B cell (primary cell): Measurements from ENCODE around the gene ATP2B3. TPM values are rescaled to one million over a fixed set of nuclear protein-coding genes. Genes with fewer than 3 reads are reported as not detected.

Source experiments
- ATAC-seq: fragments of 200-7000 bp; cut with Tn5 transposase; one replicate; pipeline ENCODE4 v1.10.0; 2021; ENCODE audit warnings: low read depth, mild to moderate bottlenecking, moderate number of reproducible peaks, moderate library complexity
- CTCF ChIA-PET: fragments of 350-600 bp; sonication (Branson Sonifier 250); formaldehyde crosslinking; loops from one replicate; lab custom pipeline; 2021; ENCODE audit warnings: antibody characterized with exemption, inconsistent platforms; lab: Charles Lee
- POLR2A ChIA-PET: fragments of 350-600 bp; sonication (Branson Sonifier 250); formaldehyde crosslinking; loops from one replicate; lab custom pipeline; 2021; ENCODE audit warnings: antibody characterized with exemption; lab: Charles Lee
- DNase-seq: peaks from one replicate; pipeline ENCODE4 v3.0.0; 2013
- H2AFZ ChIP-seq: 2 replicates; pipeline ENCODE4 v1.6.1; 2012; ENCODE audit warnings: mild to moderate bottlenecking, low read depth, low read length; ENCODE audit not compliant: insufficient read depth, poor library complexity, severe bottlenecking
- H3K27ac ChIP-seq, 2 donors: 1 replicate in 1 of 2; 2 replicates in 1 of 2; pipeline ENCODE4 v1.5.1; 2012 to 2013; ENCODE audit warnings: low read length in 2 of 2, mild to moderate bottlenecking in 2 of 2, moderate library complexity in 1 of 2
- H3K27me3 ChIP-seq, 4 experiments: fragments of 200-600 bp in 1 of 4; sonication (generic) in 1 of 4; replicated peaks in 1 of 4; 1 replicate in 2 of 4; 2 replicates in 2 of 4; pipeline versions ENCODE4 v1.6.1 to v1.7.0; 2013 to 2016; ENCODE audit warnings: low read length in 3 of 4, mild to moderate bottlenecking in 2 of 4, mixed read lengths in 1 of 4, moderate library complexity in 1 of 4; ENCODE audit not compliant: insufficient read depth in 4 of 4, control insufficient read depth in 3 of 4; ENCODE audit errors: control extremely low read depth in 1 of 4
- H3K36me3 ChIP-seq, 2 experiments: replicated peaks in 1 of 2; 1 replicate in 1 of 2; 2 replicates in 1 of 2; pipeline versions ENCODE4 v1.6.1 to v1.7.1; 2013; ENCODE audit warnings: low read length in 1 of 2; ENCODE audit not compliant: insufficient read depth in 2 of 2, control insufficient read depth in 1 of 2; ENCODE audit errors: control extremely low read depth in 1 of 2, extremely low read depth in 1 of 2
- H3K4me1 ChIP-seq, 2 donors: fragments of 200-600 bp in 1 of 2; sonication (generic) in 1 of 2; 1 replicate in 1 of 2; 2 replicates in 1 of 2; pipeline versions ENCODE4 v1.5.1 to v1.6.1; 2013 to 2017; ENCODE audit warnings: low read length in 2 of 2; ENCODE audit not compliant: control insufficient read depth in 2 of 2, insufficient read depth in 2 of 2
- H3K4me2 ChIP-seq: replicated peaks from 2 replicates; pipeline ENCODE3; 2012; ENCODE audit warnings: mild to moderate bottlenecking, low read depth, low read length; ENCODE audit not compliant: poor library complexity, severe bottlenecking
- H3K4me3 ChIP-seq, 5 experiments: fragments of 200-600 bp in 1 of 5; sonication (generic) in 1 of 5; 1 replicate in 3 of 5; 2 replicates in 2 of 5; pipeline versions ENCODE4 v1.5.1 to v1.7.0; 2011 to 2016; ENCODE audit warnings: low read length in 4 of 5, mild to moderate bottlenecking in 4 of 5, low read depth in 2 of 5, control low read depth in 1 of 5, moderate library complexity in 1 of 5; ENCODE audit not compliant: insufficient read depth in 1 of 5; ENCODE audit errors: control extremely low read depth in 1 of 5, extremely low read depth in 1 of 5
- H3K79me2 ChIP-seq: fragments of 200-600 bp; sonication (generic); one replicate; pipeline ENCODE4 v1.6.0; 2016; ENCODE audit warnings: low read length; ENCODE audit not compliant: control insufficient read depth, insufficient read depth
- H3K9ac ChIP-seq: fragments of 200-600 bp; sonication (generic); 2 replicates; pipeline ENCODE4 v1.6.1; 2017; ENCODE audit warnings: mild to moderate bottlenecking, low read length, moderate library complexity
- H3K9me3 ChIP-seq, 3 donors: one replicate each; pipeline versions ENCODE4 v1.6.1 to v1.7.1; 2013; ENCODE audit warnings: low read length in 2 of 3; ENCODE audit not compliant: control insufficient read depth in 2 of 3, insufficient read depth in 1 of 3; ENCODE audit errors: control extremely low read depth in 1 of 3
- H4K20me1 ChIP-seq: 2 replicates; pipeline ENCODE4 v1.6.0; 2012; ENCODE audit warnings: mild to moderate bottlenecking, low read length; ENCODE audit not compliant: insufficient read depth, control insufficient read depth, poor library complexity, severe bottlenecking
- H3K27ac Mint-ChIP-seq: one replicate; pipeline ENCODE4 v1.8.0; 2021; ENCODE audit warnings: mixed read lengths
- H3K27me3 Mint-ChIP-seq: one replicate; pipeline ENCODE4 v1.8.0; 2021; ENCODE audit warnings: mixed read lengths
- H3K4me1 Mint-ChIP-seq: one replicate; pipeline ENCODE4 v1.8.0; 2021; ENCODE audit warnings: mixed read lengths
- H3K4me3 Mint-ChIP-seq: one replicate; pipeline ENCODE4 v1.8.0; 2021; ENCODE audit warnings: mixed read lengths
- H3K9me3 Mint-ChIP-seq: one replicate; pipeline ENCODE4 v1.8.0; 2022; ENCODE audit warnings: mixed read lengths; ENCODE audit not compliant: insufficient read depth
- EZH2 ChIP-seq: IDR thresholded peaks from 2 replicates; pipeline ENCODE4 v1.6.1; 2012; ENCODE audit warnings: borderline replicate concordance, low read depth, mild to moderate bottlenecking, moderate library complexity, low read length; ENCODE audit not compliant: insufficient read depth, poor library complexity, severe bottlenecking
- WGBS: methylation state at CpG from one replicate; pipeline ENCODE4 v1.1.5; 2013; ENCODE audit warnings: missing lambda C conversion rate; ENCODE audit not compliant: insufficient coverage; 5-methylcytosine and 5-hydroxymethylcytosine counted together
- intact Hi-C: fragments of 100-400 bp; cut with micrococcal nuclease; formaldehyde crosslinking; loops from one replicate; pipeline ENCODE4 v1.10.0; 2022
- polyA plus RNA-seq: library from polyadenylated mRNA; depleted of rRNA; stranded (reverse); fragments of >200 nt; gene quantifications from 2 replicates; pipeline ENCODE4 v1.2.3, GENCODE V29; 2012
- total RNA-seq, 2 donors: library from RNA; stranded (reverse); fragments of 120-200 nt in 1 of 2; gene quantifications; 1 replicate in 1 of 2; 2 replicates in 1 of 2; pipeline versions ENCODE4 v1.2.3 to v1.2.4, GENCODE V29; 2013 to 2022
- TF ChIP-seq, protein P1 (sequence below): fragments of 200-600 bp; IDR thresholded peaks from one replicate; pipeline ENCODE4 v1.8.0; 2022; ENCODE audit warnings: antibody characterized with exemption, mild to moderate bottlenecking

The ATP2B3 gene
- total and polyA plus RNA-seq, 2 donors (not counting 1 experiment from before 2014, with no cell fraction given) = not detected

DNA sequence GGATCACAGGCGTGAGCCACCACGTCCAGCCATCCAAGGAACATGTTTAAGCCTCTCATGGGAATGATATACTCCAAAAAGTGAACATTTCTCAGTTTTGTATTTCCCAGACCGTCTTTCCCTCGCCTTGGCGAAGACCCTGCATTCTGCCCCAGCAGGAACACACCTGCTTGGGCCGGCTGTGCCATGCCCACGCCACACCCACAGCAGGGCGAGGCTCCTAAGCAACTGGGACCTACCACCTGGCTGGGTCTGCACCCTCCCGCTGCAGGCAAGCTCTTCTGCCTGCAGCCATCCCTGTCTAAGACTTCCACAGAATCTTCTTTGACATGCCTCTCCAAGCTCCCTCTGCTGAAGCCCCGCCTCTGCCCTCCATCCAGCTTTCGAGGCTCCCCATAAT lies 77.9 kb downstream of the ATP2B3 start:
- peaks cover 53% of the 10 kb centered on the region for H3K4me1 Mint-ChIP-seq

More for the DNA sequence above, 77.9 kb downstream of the ATP2B3 start:
- H3K27me3 Mint-ChIP-seq = no peaks in the 10 kb centered on the region
- Histone ChIP-seq H3K79me2 (peaks cover 40% of the 10 kb centered on the region), H4K20me1 (peaks cover 27% of the 10 kb centered on the region), H2AFZ (no peak overlapping the region), H3K4me2 (peak overlapping the region; percentile 78), H3K27ac (no peak overlapping the region), H3K4me3 (no peak overlapping the region), H3K4me1 (peaks cover 39 to 55% of the 10 kb centered on the region in 2 donors), H3K36me3 (peaks cover 0 to 32% of the 10 kb centered on the region in 2 experiments), H3K9me3 (no peaks in the 10 kb centered on the region), H3K27me3 (no peaks in the 10 kb centered on the region), H3K9ac (no peak overlapping the region)
- H3K4me3 Mint-ChIP-seq = no peak overlapping the region
- WGBS = 100% methylated on average over 8 of the region's 11 CpGs
- no peak overlapping the region for H3K27ac Mint-ChIP-seq
- CTCF ChIA-PET = no interaction called here
- TF ChIP-seq, protein P1, sequence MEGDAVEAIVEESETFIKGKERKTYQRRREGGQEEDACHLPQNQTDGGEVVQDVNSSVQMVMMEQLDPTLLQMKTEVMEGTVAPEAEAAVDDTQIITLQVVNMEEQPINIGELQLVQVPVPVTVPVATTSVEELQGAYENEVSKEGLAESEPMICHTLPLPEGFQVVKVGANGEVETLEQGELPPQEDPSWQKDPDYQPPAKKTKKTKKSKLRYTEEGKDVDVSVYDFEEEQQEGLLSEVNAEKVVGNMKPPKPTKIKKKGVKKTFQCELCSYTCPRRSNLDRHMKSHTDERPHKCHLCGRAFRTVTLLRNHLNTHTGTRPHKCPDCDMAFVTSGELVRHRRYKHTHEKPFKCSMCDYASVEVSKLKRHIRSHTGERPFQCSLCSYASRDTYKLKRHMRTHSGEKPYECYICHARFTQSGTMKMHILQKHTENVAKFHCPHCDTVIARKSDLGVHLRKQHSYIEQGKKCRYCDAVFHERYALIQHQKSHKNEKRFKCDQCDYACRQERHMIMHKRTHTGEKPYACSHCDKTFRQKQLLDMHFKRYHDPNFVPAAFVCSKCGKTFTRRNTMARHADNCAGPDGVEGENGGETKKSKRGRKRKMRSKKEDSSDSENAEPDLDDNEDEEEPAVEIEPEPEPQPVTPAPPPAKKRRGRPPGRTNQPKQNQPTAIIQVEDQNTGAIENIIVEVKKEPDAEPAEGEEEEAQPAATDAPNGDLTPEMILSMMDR = no peak
- no peak for TF ChIP-seq EZH2
- H3K9me3 Mint-ChIP-seq = no peaks in the 10 kb centered on the region
- ATAC-seq = no peak
- DNase-seq = no peak
- intact Hi-C loops = no loop called here
- POLR2A ChIA-PET = no interaction called here
